Neural cell (in vitro differentiated cells): Measurements from ENCODE around the gene DCAF11. TPM values are rescaled to one million over a fixed set of nuclear protein-coding genes. Genes with fewer than 3 reads are reported as not detected.

Experiments used
- H2AFZ ChIP-seq: fragments of 200-600, 300-800 bp; sonication (generic), shearing (Covaris generic); 2 replicates; pipeline ENCODE4 v1.6.0; 2014; ENCODE audit warnings: low read depth, mild to moderate bottlenecking, antibody characterized with exemption, low read length, moderate library complexity
- H3F3A ChIP-seq: fragments of 200-600 bp; shearing (Covaris generic); 2 replicates; pipeline ENCODE4 v1.6.1; 2016; ENCODE audit warnings: mild to moderate bottlenecking, moderate library complexity, mixed read lengths, antibody characterized with exemption, low read length; ENCODE audit not compliant: insufficient read depth, poor library complexity, severe bottlenecking
- H3K27ac ChIP-seq: fragments of 200-600, 300-800 bp; sonication (generic), shearing (Covaris generic); 2 replicates; pipeline ENCODE4 v1.5.1; 2014; ENCODE audit warnings: mild to moderate bottlenecking, low read length, moderate library complexity
- H3K27me3 ChIP-seq: fragments of 300-800, 200-600 bp; sonication (generic), shearing (Covaris generic); 2 replicates; pipeline ENCODE4 v1.6.0; 2014; ENCODE audit warnings: mild to moderate bottlenecking, low read depth, low read length, moderate library complexity; ENCODE audit not compliant: insufficient read depth
- H3K36me3 ChIP-seq: fragments of 300-800, 200-600 bp; sonication (generic), shearing (Covaris generic); 2 replicates; pipeline ENCODE4 v1.5.1; 2014; ENCODE audit warnings: mild to moderate bottlenecking, antibody characterized with exemption, low read length, moderate library complexity; ENCODE audit not compliant: insufficient read depth
- H3K4me2 ChIP-seq: fragments of 300-800, 200-600 bp; sonication (generic), shearing (Covaris generic); 2 replicates; pipeline ENCODE4 v1.6.0; 2014; ENCODE audit warnings: mild to moderate bottlenecking, low read length
- H3K4me3 ChIP-seq: fragments of 300-800, 200-600 bp; sonication (generic), shearing (Covaris generic); 2 replicates; pipeline ENCODE4 v1.5.1; 2014; ENCODE audit warnings: mild to moderate bottlenecking, low read length, moderate library complexity
- H3K79me2 ChIP-seq: fragments of 200-600 bp; shearing (Covaris generic); replicated peaks from 2 replicates; pipeline ENCODE4 v1.6.0; 2014; ENCODE audit warnings: mild to moderate bottlenecking, low read length, moderate library complexity; ENCODE audit not compliant: insufficient read depth
- H3K9ac ChIP-seq: fragments of 300-800, 200-600 bp; sonication (generic), shearing (Covaris generic); 2 replicates; pipeline ENCODE4 v1.6.1; 2016; ENCODE audit warnings: mild to moderate bottlenecking, low read length, mixed read lengths
- H3K9me2 ChIP-seq: fragments of 200-600 bp; shearing (Covaris generic); 2 replicates; pipeline ENCODE4 v1.6.1; 2016; ENCODE audit warnings: mild to moderate bottlenecking, low read length, mixed read lengths; ENCODE audit not compliant: insufficient read depth
- H3K9me3 ChIP-seq: fragments of 200-600, 300-800 bp; sonication (generic), shearing (Covaris generic); 2 replicates; pipeline ENCODE4 v1.6.1; 2016; ENCODE audit warnings: mild to moderate bottlenecking, mixed run types, low read length, moderate library complexity, mixed read lengths
- H4K20me1 ChIP-seq: fragments of 200-600 bp; shearing (Covaris generic); 2 replicates; pipeline ENCODE4 v1.6.1; 2016; ENCODE audit warnings: mild to moderate bottlenecking, mixed run types; ENCODE audit not compliant: insufficient read depth
- CTCF ChIP-seq: fragments of 450-650 bp; IDR thresholded peaks from 2 replicates; pipeline ENCODE4 v1.5.1; 2014; ENCODE audit warnings: antibody characterized with exemption, mild to moderate bottlenecking, moderate library complexity; ENCODE audit not compliant: poor library complexity, severe bottlenecking
- EP300 ChIP-seq: fragments of 450-650 bp; conservative IDR thresholded peaks from 2 replicates; pipeline ENCODE4 v1.6.1; 2014; ENCODE audit warnings: antibody characterized with exemption, mild to moderate bottlenecking, moderate library complexity; ENCODE audit not compliant: poor library complexity, severe bottlenecking
- EZH2 ChIP-seq: fragments of 200-600, 300-800 bp; shearing (Covaris generic), sonication (generic); IDR thresholded peaks from 2 replicates; pipeline ENCODE4 v1.6.1; 2014; ENCODE audit warnings: antibody characterized with exemption, low read length, borderline replicate concordance, mild to moderate bottlenecking; ENCODE audit not compliant: insufficient read depth, poor library complexity, severe bottlenecking
- MXI1 ChIP-seq: fragments of 450-650 bp; conservative IDR thresholded peaks from 2 replicates; pipeline ENCODE4 v1.6.1; 2014; ENCODE audit warnings: antibody characterized with exemption, mild to moderate bottlenecking; ENCODE audit not compliant: poor library complexity, severe bottlenecking
- POLR2AphosphoS5 ChIP-seq: IDR thresholded peaks from 2 replicates; pipeline ENCODE4 v1.6.1; 2012
- RAD21 ChIP-seq: fragments of 450-650 bp; conservative IDR thresholded peaks from 2 replicates; pipeline ENCODE4 v1.6.1; 2014; ENCODE audit warnings: antibody characterized with exemption, mild to moderate bottlenecking, moderate library complexity
- REST ChIP-seq: IDR thresholded peaks from 2 replicates; pipeline ENCODE4 v1.6.1; 2012; ENCODE audit warnings: borderline replicate concordance
- SMC3 ChIP-seq: fragments of 450-650 bp; conservative IDR thresholded peaks from 2 replicates; pipeline ENCODE4 v1.6.1; 2014; ENCODE audit warnings: antibody characterized with exemption, mild to moderate bottlenecking, moderate library complexity; ENCODE audit not compliant: poor library complexity
- polyA plus RNA-seq: library from polyadenylated mRNA; depleted of rRNA; stranded (reverse); fragments of >200 nt; gene quantifications from 2 replicates; pipeline ENCODE4 v1.2.3, GENCODE V29; 2014

Gene DCAF11
- polyA plus RNA-seq, 1 donor from 2014 or later = 74.5 TPM

- Histone ChIP-seq H3K9me3 (no peaks in the 10 kb centered on the region), H3K4me3 (peak overlapping the region; percentile 68), H3K36me3 (no peaks in the 10 kb centered on the region), H3F3A (peaks cover 3% of the 10 kb centered on the region), H3K9me2 (no peaks in the 10 kb centered on the region), H3K9ac (peak overlapping the region; percentile 71), H3K4me2 (peak overlapping the region; percentile 77), H4K20me1 (no peaks in the 10 kb centered on the region), H2AFZ (peak overlapping the region; percentile 3), H3K27ac (peak overlapping the region; percentile 79), H3K79me2 (no peaks in the 10 kb centered on the region), H3K27me3 (no peaks in the 10 kb centered on the region)
- TF ChIP-seq RAD21 (no peak), CTCF (no peak), POLR2AphosphoS5 (peak; percentile 44), REST (no peak), EP300 (peak; percentile 25)
These were observed 35.0 kb upstream of the DCAF11 start for GRCh38 chr14:24079491-24080141.

- TF ChIP-seq SMC3 (no peak), CTCF (no peak), MXI1 (no peak), EZH2 (no peak), REST (no peak)
- peak overlapping the region; percentile 68 for H3K4me3 ChIP-seq
These were observed 34.4 kb upstream of the DCAF11 start for GRCh38 chr14:24080142-24080530.

More at GRCh38 chr14:24080142-24080530, 34.4 kb upstream of the DCAF11 start:
- Histone ChIP-seq H3K36me3 (no peaks in the 10 kb centered on the region), H3K79me2 (no peaks in the 10 kb centered on the region), H3K27ac (peak overlapping the region; percentile 79), H3K27me3 (no peaks in the 10 kb centered on the region), H3K4me2 (peak overlapping the region; percentile 77), H3K9me3 (no peaks in the 10 kb centered on the region), H2AFZ (no peak overlapping the region), H3K9ac (peak overlapping the region; percentile 71), H3F3A (peaks cover 3% of the 10 kb centered on the region), H4K20me1 (no peaks in the 10 kb centered on the region), H3K9me2 (no peaks in the 10 kb centered on the region)
